H1 (cell line): ENCODE data around the gene CHPF2. TPM values are rescaled to one million over a fixed set of nuclear protein-coding genes. Genes with fewer than 3 reads are reported as not detected.

ENCODE experiments used
- CTCF ChIA-PET: fragments of 300-600 bp; sonication (Branson Sonifier 250); formaldehyde crosslinking; loops from one replicate; lab custom pipeline; 2021; ENCODE audit not compliant: partially characterized antibody; lab: Charles Lee
- POLR2A ChIA-PET: fragments of 300-600 bp; sonication (Branson Sonifier 250); formaldehyde crosslinking; loops from one replicate; lab custom pipeline; 2021; ENCODE audit warnings: inconsistent platforms; ENCODE audit not compliant: partially characterized antibody; lab: Charles Lee
- DNase-seq, 2 experiments: peaks; one replicate each; pipeline versions ENCODE4 v3.0.0 to v3.0.0-alpha.2; 2010 to 2022; ENCODE audit warnings: low spot score in 2 of 2, low read depth in 1 of 2, mixed read lengths in 1 of 2
- FAIRE-seq: peaks from 2 replicates; lab custom pipeline; 2011; peaks lifted over from hg19 to GRCh38; lab: Jason Lieb, UNC
- H2AFZ ChIP-seq: 2 replicates; pipeline ENCODE4 v1.8.1; 2012; ENCODE audit warnings: low read length, inconsistent platforms
- H2AK5ac ChIP-seq: 2 replicates; pipeline ENCODE4 v1.6.1; 2013; ENCODE audit warnings: low read depth, low read length
- H2BK120ac ChIP-seq: replicated peaks from 2 replicates; pipeline ENCODE3; 2013; ENCODE audit warnings: low read depth, low read length, inconsistent platforms
- H2BK12ac ChIP-seq: 2 replicates; pipeline ENCODE4 v1.6.1; 2013; ENCODE audit warnings: low read depth, low read length
- H2BK15ac ChIP-seq: 2 replicates; pipeline ENCODE4 v1.6.1; 2013; ENCODE audit warnings: low read length
- H2BK20ac ChIP-seq: 2 replicates; pipeline ENCODE4 v1.6.1; 2013; ENCODE audit warnings: low read length
- H2BK5ac ChIP-seq: 2 replicates; pipeline ENCODE4 v1.6.1; 2013; ENCODE audit warnings: low read depth, low read length
- H3K14ac ChIP-seq: 2 replicates; pipeline ENCODE4 v1.6.1; 2013; ENCODE audit warnings: inconsistent platforms; ENCODE audit not compliant: insufficient read length
- H3K18ac ChIP-seq: 2 replicates; pipeline ENCODE4 v1.6.1; 2013; ENCODE audit warnings: low read length; ENCODE audit errors: extremely low read depth
- H3K23ac ChIP-seq: 2 replicates; pipeline ENCODE4 v1.6.1; 2013; ENCODE audit warnings: inconsistent platforms; ENCODE audit not compliant: insufficient read length
- H3K23me2 ChIP-seq: 2 replicates; pipeline ENCODE4 v1.6.1; 2013; ENCODE audit warnings: low read depth, low read length
- H3K27ac ChIP-seq: 2 replicates; pipeline ENCODE4 v1.6.1; 2011; ENCODE audit warnings: low read depth, low read length, inconsistent platforms
- H3K27me3 ChIP-seq, 4 experiments: replicated peaks in 1 of 4; 1 replicate in 1 of 4; 2 replicates in 3 of 4; pipeline versions ENCODE4 v1.6.1 to v1.8.1; 2011 to 2013; ENCODE audit warnings: low read length in 3 of 4, mild to moderate bottlenecking in 3 of 4, inconsistent platforms in 2 of 4, mixed read lengths in 2 of 4, moderate library complexity in 1 of 4; ENCODE audit not compliant: control insufficient read depth in 3 of 4, insufficient read depth in 3 of 4; ENCODE audit errors: extremely low read depth in 1 of 4
- H3K36me3 ChIP-seq, 4 experiments: 2 replicates each; pipeline versions ENCODE4 v1.6.1 to v1.8.1; 2011 to 2013; ENCODE audit warnings: mild to moderate bottlenecking in 4 of 4, low read length in 3 of 4, moderate library complexity in 2 of 4, control low read depth in 1 of 4, inconsistent platforms in 1 of 4; ENCODE audit not compliant: insufficient read depth in 4 of 4, control insufficient read depth in 2 of 4
- H3K4ac ChIP-seq: replicated peaks from 2 replicates; pipeline ENCODE3; 2013; ENCODE audit warnings: low read length, low read depth, mixed read lengths, inconsistent platforms; ENCODE audit not compliant: insufficient read length
- H3K4me1 ChIP-seq, 4 experiments: replicated peaks in 1 of 4; 1 replicate in 1 of 4; 2 replicates in 3 of 4; pipeline versions ENCODE4 v1.6.1 to v1.8.1; 2011 to 2013; ENCODE audit warnings: low read length in 3 of 4, inconsistent platforms in 2 of 4, mixed read lengths in 1 of 4; ENCODE audit not compliant: insufficient read depth in 4 of 4, control insufficient read depth in 3 of 4
- H3K4me2 ChIP-seq, 2 experiments: 2 replicates each; pipeline versions ENCODE4 v1.6.1 to v1.8.1; 2011 to 2013; ENCODE audit warnings: low read depth in 2 of 2, low read length in 2 of 2, control low read depth in 1 of 2, inconsistent platforms in 1 of 2, mild to moderate bottlenecking in 1 of 2; ENCODE audit not compliant: insufficient read depth in 1 of 2
- H3K4me3 ChIP-seq, 4 experiments: fragments of 200-600, 300-600 bp in 1 of 4; sonication (generic), shearing (Covaris generic), sonication (Bioruptor Twin) in 1 of 4; 2 replicates each; pipeline versions ENCODE4 v1.5.1 to v1.8.1; 2011 to 2016; ENCODE audit warnings: low read length in 4 of 4, low read depth in 3 of 4, control low read depth in 2 of 4, inconsistent platforms in 2 of 4, mild to moderate bottlenecking in 2 of 4, mixed read lengths in 1 of 4, moderate library complexity in 1 of 4; ENCODE audit not compliant: insufficient read depth in 2 of 4; ENCODE audit errors: extremely low read depth in 1 of 4
- H3K56ac ChIP-seq: replicated peaks from 2 replicates; pipeline ENCODE3; 2013; ENCODE audit warnings: low read depth, mild to moderate bottlenecking, mixed read lengths, low read length, inconsistent platforms; ENCODE audit not compliant: insufficient read length
- H3K79me1 ChIP-seq: 2 replicates; pipeline ENCODE4 v1.6.1; 2013; ENCODE audit warnings: low read depth, low read length, control low read depth
- H3K79me2 ChIP-seq, 2 experiments: 2 replicates each; pipeline versions ENCODE4 v1.6.1 to v1.8.1; 2012 to 2013; ENCODE audit warnings: low read length in 2 of 2, mild to moderate bottlenecking in 2 of 2, inconsistent platforms in 1 of 2; ENCODE audit not compliant: insufficient read depth in 2 of 2, control insufficient read depth in 1 of 2
- H3K9ac ChIP-seq, 4 experiments: replicated peaks in 1 of 4; 1 replicate in 1 of 4; 2 replicates in 3 of 4; pipeline versions ENCODE4 v1.6.1 to v1.8.1; 2011 to 2013; ENCODE audit warnings: low read depth in 3 of 4, low read length in 3 of 4, control low read depth in 2 of 4, mild to moderate bottlenecking in 2 of 4, moderate library complexity in 2 of 4, inconsistent platforms in 1 of 4; ENCODE audit errors: extremely low read depth in 1 of 4
- H3K9me3 ChIP-seq, 2 experiments: 2 replicates each; pipeline versions ENCODE4 v1.6.1 to v1.8.1; 2012 to 2013; ENCODE audit warnings: mild to moderate bottlenecking in 2 of 2, moderate library complexity in 2 of 2, control low read depth in 1 of 2, inconsistent platforms in 1 of 2, low read depth in 1 of 2, low read length in 1 of 2, mixed read lengths in 1 of 2; ENCODE audit not compliant: insufficient read depth in 2 of 2
- H4K20me1 ChIP-seq, 2 experiments: replicated peaks in 1 of 2; 2 replicates each; pipeline versions ENCODE3 to v1.8.1; 2011 to 2013; ENCODE audit warnings: inconsistent platforms in 2 of 2, low read length in 2 of 2, mild to moderate bottlenecking in 1 of 2; ENCODE audit not compliant: insufficient read depth in 2 of 2, control insufficient read depth in 1 of 2
- H4K5ac ChIP-seq: 2 replicates; pipeline ENCODE4 v1.6.1; 2013; ENCODE audit warnings: low read length, low read depth, mixed read lengths, inconsistent platforms; ENCODE audit not compliant: insufficient read length
- H4K8ac ChIP-seq: 2 replicates; pipeline ENCODE4 v1.8.0; 2013; ENCODE audit warnings: mild to moderate bottlenecking, moderate library complexity, low read length, inconsistent platforms; ENCODE audit not compliant: insufficient read depth; ENCODE audit errors: extremely low read depth
- H4K91ac ChIP-seq: replicated peaks from 2 replicates; pipeline ENCODE3; 2013; ENCODE audit warnings: low read length, mixed read lengths, inconsistent platforms; ENCODE audit not compliant: insufficient read length
- WGBS, 2 experiments: shearing (Covaris generic) in 1 of 2; methylation state at CpG; one replicate each; pipeline versions ENCODE4 v1.1.6 to v1.1.7; 2013 to 2015; ENCODE audit warnings: low lambda C conversion rate in 2 of 2, mixed read lengths in 2 of 2, inconsistent platforms in 1 of 2, low coverage in 1 of 2, missing lambda C conversion rate in 1 of 2; ENCODE audit not compliant: insufficient replicate concordance in 2 of 2, insufficient coverage in 1 of 2, insufficient read length in 1 of 2; ENCODE audit errors: extremely low coverage in 1 of 2, missing lambda C conversion rate in 1 of 2; 5-methylcytosine and 5-hydroxymethylcytosine counted together
- polyA plus RNA-seq, 7 experiments: library from polyadenylated mRNA; depleted of rRNA in 3 of 7; stranded (reverse) in 5 of 7; unstranded in 2 of 7; fragments of >200 nt in 5 of 7; fragments of 200-250 nt in 2 of 7; gene quantifications; 1 replicate in 5 of 7; 2 replicates in 1 of 7; 4 replicates in 1 of 7; pipeline versions ENCODE4 v1.2.1 to v1.2.3, GENCODE V29; 2011 to 2013; ENCODE audit warnings: missing spikeins in 2 of 7, mixed read lengths in 2 of 7
- total RNA-seq: library from RNA; stranded (reverse); fragmentation: NEBNext Ultra II Directional; extraction: Animal tissue kit (Norgen Biotek cat#: 25700); gene quantifications from 2 replicates; pipeline ENCODE4 v1.2.1, GENCODE V29; 2021

The CHPF2 gene
- total and polyA plus RNA-seq, 2 of the 8 experiments (the other 6 are each of a cell fraction or from before 2014, with no cell fraction given) = 14.4 to 20.6 TPM

DNA sequence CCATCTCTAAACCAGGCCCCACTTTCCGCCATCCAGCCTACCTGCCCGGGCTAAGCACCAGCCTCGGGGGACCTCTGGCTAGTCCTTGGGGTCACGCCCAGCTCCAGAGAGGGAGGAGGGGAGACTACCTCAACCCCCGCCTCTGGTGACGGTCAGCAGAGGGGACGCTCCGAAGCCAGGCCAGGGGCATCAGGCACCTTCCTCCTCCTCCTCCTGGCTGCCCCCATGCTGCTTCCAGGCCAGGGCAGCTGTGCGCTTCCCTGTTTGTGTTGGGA, 20.2 kb downstream of the CHPF2 start:
- Histone ChIP-seq H3K4me1 (peaks cover 0 to 39% (median 26%) of the 10 kb centered on the region in 4 experiments; a peak in 6 of 7 replicates), H3K27me3 (peaks cover 9 to 54% (median 42%) of the 10 kb centered on the region in 4 experiments), H2AK5ac (no peak overlapping the region; the same call in 1 of the 2 replicates), H2AFZ (no peak overlapping the region), H2BK20ac (no peak overlapping the region), H2BK15ac (peak overlapping the region; percentile 77; the same call in 1 of the 2 replicates), H4K91ac (peak overlapping the region; percentile 58), H3K4ac (peak overlapping the region; percentile 6), H3K18ac (peak overlapping the region; percentile 94), H2BK120ac (no peak overlapping the region), H3K9ac (peak overlapping the region in 1 of 4 experiments; percentile 58; a peak in 2 of 7 replicates), H2BK5ac (peak overlapping the region; percentile 41; the same call in 1 of the 2 replicates), H3K27ac (no peak overlapping the region), H3K14ac (no peak overlapping the region), H4K8ac (no peak overlapping the region), H3K79me1 (no peaks in the 10 kb centered on the region), H4K5ac (no peak overlapping the region), H3K4me2 (peak overlapping the region; percentile 81 to 99), H3K79me2 (no peaks in the 10 kb centered on the region), H3K23me2 (peaks cover 25% of the 10 kb centered on the region), H3K56ac (no peak overlapping the region), H3K9me3 (no peaks in the 10 kb centered on the region), H3K36me3 (no peaks in the 10 kb centered on the region), H4K20me1 (peaks cover 0 to 3% of the 10 kb centered on the region in 2 experiments), H3K23ac (no peak overlapping the region), H3K4me3 (peak overlapping the region; percentile 45 to 81 (median 66)), H2BK12ac (peak overlapping the region; percentile 91; the same call in 1 of the 2 replicates)
- ChIA-PET CTCF (interaction anchor here (0.6 to 3.3 kb wide), 8 partner anchors 8 to 127 kb away, joined by 3 to 14 read pairs (median 6); partner anchors contain the start of gene ABCF2), POLR2A (interaction anchor here (0.9 to 3.1 kb wide), 10 partner anchors 8 to 190 kb away, joined by 3 to 22 read pairs (median 4); partner anchors contain the start of genes ABCF2 and CHPF2)
- 8% methylated on average over 7 of the region's 9 CpGs; no CpG with 5 or more reads in 1 of the 2 experiments for WGBS, 2 experiments
- FAIRE-seq (no peak), DNase-seq (peak in 1 of 2 experiments; percentile 64)
